Right ventricle myocardium inferior (tissue), 1 donor: Measurements from ENCODE around the gene ANO2. TPM values are rescaled to one million over a fixed set of nuclear protein-coding genes. Genes with fewer than 3 reads are reported as not detected.
A peak's percentile ranks its signal among the peaks of the same experiment; 100 is the strongest.
"Not testable (repeated sequence)": the region's sequence is repeated elsewhere in the genome, so short reads cannot be mapped to it uniquely, and the experiment has no call there.

Source experiments
- ATAC-seq: fragments of 200-7000 bp; cut with Tn5 transposase; one replicate; pipeline ENCODE4 v1.9.1; 2020; ENCODE audit warnings: mild to moderate bottlenecking, moderate library complexity
- DNase-seq: peaks from one replicate; pipeline ENCODE4 v3.0.0; 2021; ENCODE audit errors: missing footprints
- intact Hi-C: fragments of 100-400 bp; cut with DNase I; formaldehyde crosslinking; loops from one replicate; pipeline ENCODE4 v1.11.0; 2022
- total RNA-seq: library from RNA; stranded (reverse); fragmentation: NEBNext Ultra II Directional; extraction: Animal tissue kit (Norgen Biotek cat#: 25700); gene quantifications from one replicate; pipeline ENCODE4 v1.2.1, GENCODE V29; 2021
- donor health status: DM: no; HTN: yes; CAD: no; lungs with severe emphysema.

The ANO2 gene
- total RNA-seq, 1 donor from 2014 or later = 19.5 TPM

GRCh38 chr12:5678176-5678575 lies 266.9 kb downstream of the ANO2 start:
- intact Hi-C loops = no loop called here
- no peak for DNase-seq
- no peak for ATAC-seq

GRCh38 chr12:5669624-5670023 lies 275.4 kb downstream of the ANO2 start:
- intact Hi-C loops, DNase-seq, ATAC-seq: not testable (repeated sequence)

GRCh38 chr12:5665615-5666014 lies 279.4 kb downstream of the ANO2 start:
- no peak for ATAC-seq
- intact Hi-C loops = no loop called here
- no peak for DNase-seq

- intact Hi-C loops = no loop called here
- DNase-seq (no peak), ATAC-seq (peak; percentile 71)
Measured at GRCh38 chr12:5661811-5662210, 283.2 kb downstream of the ANO2 start.

GRCh38 chr12:5660238-5660637 lies 284.8 kb downstream of the ANO2 start:
- intact Hi-C loops = no loop called here

GRCh38 chr12:5658339-5658941 lies 286.6 kb downstream of the ANO2 start:
- ATAC-seq, DNase-seq, intact Hi-C loops: not testable (repeated sequence)

More at GRCh38 chr12:5660238-5660637, 284.8 kb downstream of the ANO2 start:
- no peak for DNase-seq
- ATAC-seq = no peak

GRCh38 chr12:5656836-5657235 lies 288.2 kb downstream of the ANO2 start:
- no peak for DNase-seq
- ATAC-seq = no peak
- intact Hi-C loops = no loop called here

- DNase-seq (no peak), ATAC-seq (no peak)
- intact Hi-C loops = no loop called here
Measured at GRCh38 chr12:5655120-5655519, 289.9 kb downstream of the ANO2 start.

GRCh38 chr12:5654019-5654418 lies 291.0 kb downstream of the ANO2 start:
- no peak for ATAC-seq
- intact Hi-C loops = no loop called here
- no peak for DNase-seq

GRCh38 chr12:5650829-5651461 lies 294.1 kb downstream of the ANO2 start:
- DNase-seq (no peak), ATAC-seq (no peak)
- intact Hi-C loops = no loop called here

- intact Hi-C loops = no loop called here
- no peak for ATAC-seq
Measured at GRCh38 chr12:5650281-5650680, 294.8 kb downstream of the ANO2 start.

GRCh38 chr12:5648692-5649359 lies 296.2 kb downstream of the ANO2 start:
- ATAC-seq (peak; percentile 37), DNase-seq (no peak)
- intact Hi-C loops = loop anchor here (5.0 kb wide), 1 partner anchor 217 kb away; the partner anchor contains the start of gene NTF3

More at GRCh38 chr12:5650281-5650680, 294.8 kb downstream of the ANO2 start:
- DNase-seq = no peak

GRCh38 chr12:5643266-5643665 lies 301.8 kb downstream of the ANO2 start:
- no peak for ATAC-seq
- no peak for DNase-seq
- intact Hi-C loops = no loop called here

- intact Hi-C loops = no loop called here
- DNase-seq (no peak), ATAC-seq (no peak)
Measured at GRCh38 chr12:5637698-5638097, 307.4 kb downstream of the ANO2 start.

GRCh38 chr12:5636907-5637306 lies 308.2 kb downstream of the ANO2 start:
- ATAC-seq = no peak
- DNase-seq = no peak
- intact Hi-C loops = no loop called here

- intact Hi-C loops = no loop called here
- no peak for DNase-seq
- ATAC-seq = no peak
Measured at GRCh38 chr12:5633106-5633505, 312.0 kb downstream of the ANO2 start.

GRCh38 chr12:5632453-5632852 lies 312.6 kb downstream of the ANO2 start:
- intact Hi-C loops = no loop called here
- ATAC-seq = no peak
- no peak for DNase-seq

- intact Hi-C loops = no loop called here
- ATAC-seq = no peak
- no peak for DNase-seq
Measured at GRCh38 chr12:5631497-5631896, 313.6 kb downstream of the ANO2 start.

GRCh38 chr12:5630726-5631125 lies 314.3 kb downstream of the ANO2 start:
- ATAC-seq = no peak
- DNase-seq = no peak
- intact Hi-C loops = no loop called here

- DNase-seq = no peak
- intact Hi-C loops = no loop called here
Measured at GRCh38 chr12:5628501-5628900, 316.6 kb downstream of the ANO2 start.

More at GRCh38 chr12:5628501-5628900, 316.6 kb downstream of the ANO2 start:
- ATAC-seq = no peak
